ENCODE results near the gene TPRN.

TPRN gene

DNA sequence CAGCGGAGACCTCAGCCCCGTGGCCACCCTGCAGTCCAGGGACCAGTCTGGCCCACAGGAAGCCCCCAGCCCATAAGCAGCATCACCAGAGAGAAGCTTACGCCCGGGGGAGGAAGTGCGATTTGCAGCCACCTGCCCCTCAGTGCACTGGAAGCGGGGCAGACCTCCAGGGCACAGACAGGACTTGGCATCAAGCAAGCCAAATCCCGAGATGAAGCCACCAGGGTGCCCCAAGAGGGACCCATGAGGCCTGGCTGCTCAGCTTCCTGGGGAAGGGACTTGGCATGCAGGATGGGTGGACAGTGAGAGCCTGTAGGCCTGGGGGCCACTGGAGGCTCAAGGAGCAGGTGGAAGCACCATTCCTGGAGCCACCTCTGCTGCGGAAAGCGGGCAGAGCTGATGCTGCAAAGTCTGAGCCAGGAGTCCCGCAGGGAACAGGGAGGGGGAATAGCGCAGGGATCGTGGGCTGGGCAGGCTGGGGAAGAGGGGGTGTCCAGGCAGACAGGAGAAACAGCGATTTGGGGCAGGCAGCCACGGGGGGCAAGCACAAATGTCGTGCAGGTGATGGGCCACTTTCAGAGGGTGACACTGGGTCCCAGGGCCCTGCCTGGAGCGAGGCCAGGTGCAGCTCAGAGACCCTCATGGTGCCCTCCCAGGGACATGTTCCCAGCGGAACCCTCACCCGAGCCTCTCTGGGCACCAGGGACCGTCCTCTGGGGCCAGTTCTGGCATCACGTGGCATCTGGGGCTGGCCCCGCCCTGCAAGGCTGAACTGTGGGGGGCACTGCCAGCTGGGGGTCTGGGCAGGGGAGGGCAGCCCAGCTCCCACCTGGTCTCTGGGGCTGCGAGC is 33.9 kb downstream of the TPRN start:
- Histone ChIP-seq H3K4me1 (ENCODE audit: control insufficient read depth, insufficient read depth, low read length) (peaks cover 31% of the 10 kb centered on the region), H3K9ac (ENCODE audit: low read length) (no peak overlapping the region), H3K36me3 (ENCODE audit: control insufficient read depth, insufficient read depth, low read length) (no peaks in the 10 kb centered on the region), H3K27me3 (ENCODE audit: control insufficient read depth, insufficient read depth, low read length) (peaks cover 86% of the 10 kb centered on the region), H3K9me3 (ENCODE audit: control insufficient read depth, low read length) (no peaks in the 10 kb centered on the region), H3K4me3 (ENCODE audit: low read length) (no peak overlapping the region)

DNA sequence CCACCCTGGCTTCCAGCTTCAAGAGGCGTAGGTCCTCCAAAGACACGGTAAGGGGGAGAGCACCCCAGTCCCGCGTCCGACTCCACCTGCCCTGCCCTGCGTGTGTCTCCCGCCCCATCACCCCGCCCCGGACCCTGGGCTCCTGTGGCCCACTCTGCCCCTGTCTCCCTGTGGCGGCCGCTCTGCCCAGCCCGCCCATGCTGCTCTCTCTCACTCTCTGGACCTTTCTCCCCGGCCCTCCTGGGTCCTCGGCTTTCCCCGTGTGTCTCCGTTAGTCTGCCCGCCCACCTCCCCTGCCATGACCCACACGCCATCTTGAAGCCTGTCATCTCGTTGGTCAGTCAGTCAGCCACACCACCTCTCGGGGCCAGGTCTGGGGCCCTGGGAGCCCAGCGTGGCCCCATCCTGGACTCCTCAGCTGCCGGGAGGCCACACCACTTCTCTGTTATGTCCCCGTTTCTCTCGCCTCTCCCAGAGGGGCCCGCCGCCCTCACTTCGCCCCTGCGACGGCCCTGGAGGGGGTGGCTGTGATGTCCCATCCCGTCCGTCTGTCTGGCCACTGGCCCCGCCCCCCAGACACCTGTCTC is 35.2 kb downstream of the TPRN start:
- Histone ChIP-seq H3K9me3 (ENCODE audit: control insufficient read depth, low read length) (no peaks in the 10 kb centered on the region), H3K9ac (ENCODE audit: low read length) (no peak overlapping the region), H3K27me3 (ENCODE audit: control insufficient read depth, insufficient read depth, low read length) (peaks cover 84% of the 10 kb centered on the region), H3K36me3 (ENCODE audit: control insufficient read depth, insufficient read depth, low read length) (no peaks in the 10 kb centered on the region), H3K4me1 (ENCODE audit: control insufficient read depth, insufficient read depth, low read length) (peaks cover 30% of the 10 kb centered on the region), H3K4me3 (ENCODE audit: low read length) (no peak overlapping the region)

DNA sequence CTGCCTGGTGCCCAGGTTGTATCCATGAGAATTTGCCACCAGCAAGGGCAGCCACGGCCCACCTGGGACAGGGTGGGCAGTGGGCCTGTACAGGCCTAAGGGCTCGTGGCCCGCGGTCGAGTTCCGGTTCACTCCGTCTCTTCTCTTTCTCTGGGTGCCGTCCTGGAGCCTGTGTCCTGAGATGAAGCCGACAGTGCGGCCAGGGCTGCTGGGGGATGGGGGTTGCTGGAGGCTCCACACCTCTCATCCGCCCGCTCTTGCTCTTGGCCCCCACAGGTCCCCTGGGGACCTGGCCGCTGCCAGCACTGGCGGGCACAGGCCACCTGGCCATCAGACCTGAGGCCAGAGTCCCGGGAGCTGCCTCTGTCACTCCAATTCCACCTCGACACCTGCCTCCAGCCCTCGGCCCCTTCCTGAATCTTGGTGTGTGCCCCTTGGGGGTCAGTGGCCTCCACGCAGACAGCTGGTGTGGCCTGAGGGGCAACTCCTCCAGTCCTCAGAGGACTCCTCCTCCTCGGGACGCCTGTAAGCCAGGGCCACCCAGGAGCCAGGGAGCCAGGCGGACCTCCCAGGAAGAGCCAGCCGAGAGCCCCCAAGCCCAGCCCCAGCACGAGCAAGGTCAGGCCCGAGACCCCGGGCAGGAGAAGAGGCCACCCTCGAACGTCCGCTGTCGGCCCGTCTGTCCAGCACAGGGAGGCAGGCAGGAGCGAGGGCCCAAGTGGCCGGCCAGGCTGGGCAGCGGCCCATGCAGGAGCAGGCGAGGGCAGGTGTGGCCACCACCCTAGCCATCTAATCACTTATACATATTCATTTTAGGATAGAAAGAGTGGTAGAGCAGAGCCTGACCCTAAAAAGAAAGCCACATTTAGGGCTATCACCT is 35.9 kb downstream of the TPRN start:
- Histone ChIP-seq H3K27me3 (ENCODE audit: control insufficient read depth, insufficient read depth, low read length) (peaks cover 85% of the 10 kb centered on the region), H3K9me3 (ENCODE audit: control insufficient read depth, low read length) (no peaks in the 10 kb centered on the region), H3K9ac (ENCODE audit: low read length) (no peak overlapping the region), H3K36me3 (ENCODE audit: control insufficient read depth, insufficient read depth, low read length) (no peaks in the 10 kb centered on the region), H3K4me1 (ENCODE audit: control insufficient read depth, insufficient read depth, low read length) (peaks cover 22% of the 10 kb centered on the region), H3K4me3 (ENCODE audit: low read length) (no peak overlapping the region)

DNA sequence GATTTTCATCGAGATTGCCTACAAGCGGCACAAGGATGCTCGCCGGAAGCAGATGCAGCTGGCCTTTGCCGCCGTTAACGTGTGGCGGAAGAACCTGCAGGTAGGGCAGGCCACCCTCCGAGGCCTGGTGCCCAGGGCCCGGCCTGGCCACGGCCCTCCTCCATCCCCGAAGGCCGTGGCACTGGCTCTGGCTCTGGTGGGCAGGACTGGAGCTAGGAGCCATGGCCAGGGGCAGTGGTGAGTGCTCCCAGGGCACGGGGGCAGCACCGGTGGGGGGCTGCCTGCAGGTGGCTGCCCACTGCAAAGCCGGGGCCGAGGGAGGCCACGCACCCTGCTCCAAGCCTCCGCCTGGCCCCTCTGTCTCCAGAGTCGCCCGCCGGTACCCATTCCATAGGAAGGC is 36.7 kb downstream of the TPRN start:
- H3K36me3 ChIP-seq (ENCODE audit: control insufficient read depth, insufficient read depth, low read length) = no peaks in the 10 kb centered on the region
- H3K9ac ChIP-seq (ENCODE audit: low read length) = no peak overlapping the region
- H3K4me1 ChIP-seq (ENCODE audit: control insufficient read depth, insufficient read depth, low read length) = peaks cover 15% of the 10 kb centered on the region
- no peaks in the 10 kb centered on the region for H3K9me3 ChIP-seq (ENCODE audit: control insufficient read depth, low read length)
- H3K4me3 ChIP-seq (ENCODE audit: low read length) = no peak overlapping the region
- peaks cover 88% of the 10 kb centered on the region for H3K27me3 ChIP-seq (ENCODE audit: control insufficient read depth, insufficient read depth, low read length)

DNA sequence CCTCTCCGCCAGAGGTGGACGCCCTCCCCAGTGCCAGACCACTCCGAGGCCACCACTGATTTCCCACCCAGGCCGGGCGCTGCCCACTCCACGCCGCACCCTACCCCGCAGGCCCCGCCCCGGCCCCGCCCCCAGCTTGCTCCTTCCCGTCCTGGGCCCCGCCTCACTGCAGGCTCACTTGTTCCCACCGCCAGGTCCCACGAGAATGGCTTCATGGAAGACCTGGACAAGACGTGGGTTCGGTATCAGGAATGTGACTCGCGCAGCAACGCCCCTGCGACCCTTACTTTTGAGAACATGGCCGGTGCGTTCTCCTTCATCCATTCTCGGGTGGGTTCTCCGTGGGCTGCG is 37.2 kb downstream of the TPRN start:
- Histone ChIP-seq H3K4me3 (ENCODE audit: low read length) (no peak overlapping the region), H3K9me3 (ENCODE audit: control insufficient read depth, low read length) (no peaks in the 10 kb centered on the region), H3K36me3 (ENCODE audit: control insufficient read depth, insufficient read depth, low read length) (no peaks in the 10 kb centered on the region), H3K27me3 (ENCODE audit: control insufficient read depth, insufficient read depth, low read length) (peaks cover 93% of the 10 kb centered on the region), H3K9ac (ENCODE audit: low read length) (no peak overlapping the region), H3K4me1 (ENCODE audit: control insufficient read depth, insufficient read depth, low read length) (peaks cover 15% of the 10 kb centered on the region)

DNA sequence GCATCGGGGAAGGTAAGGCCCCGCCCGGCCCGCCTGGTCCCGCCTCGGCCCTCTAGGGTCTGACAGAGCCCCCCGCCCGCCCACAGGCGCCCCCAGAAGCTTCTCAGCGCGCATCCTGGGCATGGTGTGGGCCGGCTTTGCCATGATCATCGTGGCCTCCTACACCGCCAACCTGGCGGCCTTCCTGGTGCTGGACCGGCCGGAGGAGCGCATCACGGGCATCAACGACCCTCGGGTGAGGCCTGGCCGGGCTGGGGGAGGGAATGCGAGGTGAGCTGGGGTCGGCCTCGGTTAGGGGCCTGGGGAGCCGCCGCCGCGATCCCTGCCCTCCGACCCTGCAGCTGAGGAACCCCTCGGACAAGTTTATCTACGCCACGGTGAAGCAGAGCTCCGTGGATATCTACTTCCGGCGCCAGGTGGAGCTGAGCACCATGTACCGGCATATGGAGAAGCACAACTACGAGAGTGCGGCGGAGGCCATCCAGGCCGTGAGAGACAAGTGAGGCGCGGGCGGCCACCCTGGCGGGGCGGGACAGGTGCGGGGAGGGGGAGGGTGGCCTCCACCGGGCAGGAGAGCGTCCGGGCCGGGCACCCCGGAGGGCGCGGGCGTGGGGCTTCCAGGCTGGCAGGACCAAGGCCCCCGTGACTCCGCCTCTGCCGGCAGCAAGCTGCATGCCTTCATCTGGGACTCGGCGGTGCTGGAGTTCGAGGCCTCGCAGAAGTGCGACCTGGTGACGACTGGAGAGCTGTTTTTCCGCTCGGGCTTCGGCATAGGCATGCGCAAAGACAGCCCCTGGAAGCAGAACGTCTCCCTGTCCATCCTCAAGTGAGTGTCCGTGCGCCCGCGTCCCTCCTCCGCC is 37.8 kb downstream of the TPRN start:
- no peaks in the 10 kb centered on the region for H3K36me3 ChIP-seq (ENCODE audit: control insufficient read depth, insufficient read depth, low read length)
- H3K9ac ChIP-seq (ENCODE audit: low read length) = no peak overlapping the region
- no peak overlapping the region for H3K4me3 ChIP-seq (ENCODE audit: low read length)
- H3K9me3 ChIP-seq (ENCODE audit: control insufficient read depth, low read length) = no peaks in the 10 kb centered on the region
- H3K4me1 ChIP-seq (ENCODE audit: control insufficient read depth, insufficient read depth, low read length) = peaks cover 11% of the 10 kb centered on the region
- H3K27me3 ChIP-seq (ENCODE audit: control insufficient read depth, insufficient read depth, low read length) = peaks cover 94% of the 10 kb centered on the region

DNA sequence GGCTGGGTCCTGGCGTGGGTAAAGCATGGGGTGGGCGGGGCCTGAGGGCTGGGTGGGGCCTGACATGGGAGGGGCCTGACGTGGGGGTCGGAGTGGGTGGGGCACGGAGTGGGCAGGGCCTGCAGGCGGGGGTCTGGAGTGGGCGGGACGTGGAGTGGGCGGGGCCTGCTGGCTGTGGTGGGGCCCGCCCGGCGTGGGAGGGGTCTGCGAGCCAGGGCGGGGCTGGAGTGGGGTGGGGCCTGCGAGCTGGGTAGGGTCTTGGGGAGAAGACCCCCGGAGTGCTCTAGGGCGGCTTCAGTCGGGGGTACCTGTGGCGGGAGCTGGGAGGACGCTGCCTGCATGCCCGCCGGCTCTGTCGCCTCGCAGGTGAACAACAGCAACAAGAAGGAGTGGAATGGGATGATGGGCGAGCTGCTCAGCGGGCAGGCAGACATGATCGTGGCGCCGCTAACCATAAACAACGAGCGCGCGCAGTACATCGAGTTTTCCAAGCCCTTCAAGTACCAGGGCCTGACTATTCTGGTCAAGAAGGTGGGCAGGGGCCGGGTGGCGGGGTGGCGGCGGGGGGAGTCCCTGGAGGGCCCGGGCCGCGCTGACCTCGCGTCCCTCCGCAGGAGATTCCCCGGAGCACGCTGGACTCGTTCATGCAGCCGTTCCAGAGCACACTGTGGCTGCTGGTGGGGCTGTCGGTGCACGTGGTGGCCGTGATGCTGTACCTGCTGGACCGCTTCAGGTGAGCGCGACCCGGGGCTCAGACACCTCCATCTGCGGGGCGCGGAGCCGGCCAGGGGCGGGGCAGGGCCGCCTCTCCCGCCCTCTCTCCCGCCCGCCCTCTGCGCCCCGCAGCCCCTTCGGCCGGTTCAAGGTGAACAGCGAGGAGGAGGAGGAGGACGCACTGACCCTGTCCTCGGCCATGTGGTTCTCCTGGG is 38.7 kb downstream of the TPRN start:
- Histone ChIP-seq H3K9ac (ENCODE audit: low read length) (no peak overlapping the region), H3K4me3 (ENCODE audit: low read length) (no peak overlapping the region), H3K9me3 (ENCODE audit: control insufficient read depth, low read length) (no peaks in the 10 kb centered on the region), H3K4me1 (ENCODE audit: control insufficient read depth, insufficient read depth, low read length) (peaks cover 19% of the 10 kb centered on the region), H3K36me3 (ENCODE audit: control insufficient read depth, insufficient read depth, low read length) (no peaks in the 10 kb centered on the region), H3K27me3 (ENCODE audit: control insufficient read depth, insufficient read depth, low read length) (peaks cover 92% of the 10 kb centered on the region)

DNA sequence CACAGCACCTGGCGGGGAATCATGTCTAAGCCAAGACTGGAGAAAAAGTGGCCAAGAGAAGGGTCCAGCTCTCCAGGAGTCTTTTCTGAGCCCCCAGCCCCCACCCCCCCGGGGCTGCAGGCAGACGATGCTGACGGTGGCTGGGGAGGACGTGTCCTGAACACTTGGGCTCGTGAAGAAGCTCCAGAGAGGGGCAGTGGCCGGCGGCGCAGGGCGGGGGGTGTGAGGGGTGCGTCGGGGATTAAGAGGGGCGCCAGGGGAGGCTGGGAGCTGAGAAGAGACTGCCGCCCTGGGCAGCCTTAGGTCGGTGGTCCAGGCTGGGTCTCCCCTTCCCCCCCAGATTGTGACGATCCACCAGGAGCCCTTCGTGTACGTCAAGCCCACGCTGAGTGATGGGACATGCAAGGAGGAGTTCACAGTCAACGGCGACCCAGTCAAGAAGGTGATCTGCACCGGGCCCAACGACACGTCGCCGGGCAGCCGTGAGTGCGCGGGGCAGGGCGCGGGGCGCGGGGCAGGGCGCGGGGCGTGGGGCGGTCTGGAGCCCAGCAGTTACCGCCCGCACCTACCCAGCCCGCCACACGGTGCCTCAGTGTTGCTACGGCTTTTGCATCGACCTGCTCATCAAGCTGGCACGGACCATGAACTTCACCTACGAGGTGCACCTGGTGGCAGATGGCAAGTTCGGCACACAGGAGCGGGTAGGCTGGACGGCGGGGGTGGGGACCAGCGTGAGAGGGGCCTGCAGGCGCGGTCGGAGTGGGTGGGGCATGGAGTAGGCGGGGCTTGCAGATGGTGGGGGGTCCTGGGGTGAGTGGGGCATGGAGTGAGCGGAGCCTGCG is 39.6 kb downstream of the TPRN start:
- H3K27me3 ChIP-seq (ENCODE audit: control insufficient read depth, insufficient read depth, low read length) = peaks cover 92% of the 10 kb centered on the region
- H3K9ac ChIP-seq (ENCODE audit: low read length) = no peak overlapping the region

DNA sequence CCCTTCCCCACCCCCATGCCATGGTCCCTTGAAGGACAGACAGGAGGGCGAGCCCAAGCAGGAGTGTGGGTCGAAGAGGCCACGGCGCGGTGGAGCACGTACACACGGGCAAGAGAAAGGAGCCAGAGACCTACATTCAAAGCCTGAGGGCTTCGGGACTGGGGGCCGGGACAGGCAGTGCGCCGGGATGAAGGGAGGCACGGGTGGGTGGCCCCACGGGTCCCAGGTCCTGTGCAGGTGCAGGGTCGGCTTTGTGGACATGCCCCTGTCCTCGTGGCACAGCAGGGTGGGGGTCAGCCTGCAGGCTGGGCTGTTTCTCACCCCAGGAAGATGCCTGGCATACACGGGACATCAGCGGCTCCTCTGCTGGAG is 40.5 kb downstream of the TPRN start:
- H3K4me3 ChIP-seq (ENCODE audit: low read length) = no peak overlapping the region
- H3K9ac ChIP-seq (ENCODE audit: low read length) = no peak overlapping the region
- H3K36me3 ChIP-seq (ENCODE audit: control insufficient read depth, insufficient read depth, low read length) = no peaks in the 10 kb centered on the region
- peaks cover 91% of the 10 kb centered on the region for H3K27me3 ChIP-seq (ENCODE audit: control insufficient read depth, insufficient read depth, low read length)
- H3K4me1 ChIP-seq (ENCODE audit: control insufficient read depth, insufficient read depth, low read length) = peaks cover 19% of the 10 kb centered on the region
- no peaks in the 10 kb centered on the region for H3K9me3 ChIP-seq (ENCODE audit: control insufficient read depth, low read length)

More for the DNA sequence above, 39.6 kb downstream of the TPRN start:
- Histone ChIP-seq H3K36me3 (ENCODE audit: control insufficient read depth, insufficient read depth, low read length) (no peaks in the 10 kb centered on the region), H3K4me3 (ENCODE audit: low read length) (no peak overlapping the region), H3K9me3 (ENCODE audit: control insufficient read depth, low read length) (no peaks in the 10 kb centered on the region), H3K4me1 (ENCODE audit: control insufficient read depth, insufficient read depth, low read length) (peaks cover 19% of the 10 kb centered on the region)

Data from mucosa of stomach (tissue), 1 donor.